Activated CD8-positive, alpha-beta memory T cell treated with anti-CD3 and anti-CD28 coated beads for 4 hours (primary cell): ENCODE results near the gene C1orf105.
"Not testable (repeated sequence)": the region's sequence is repeated elsewhere in the genome, so short reads cannot be mapped to it uniquely, and the experiment has no call there.

Experiments
- DNase-seq, 2 donors: peaks; one replicate each; pipeline ENCODE4 v3.0.0-alpha.2; 2020; ENCODE audit warnings: low read depth in 2 of 2

The C1orf105 gene

DNA sequence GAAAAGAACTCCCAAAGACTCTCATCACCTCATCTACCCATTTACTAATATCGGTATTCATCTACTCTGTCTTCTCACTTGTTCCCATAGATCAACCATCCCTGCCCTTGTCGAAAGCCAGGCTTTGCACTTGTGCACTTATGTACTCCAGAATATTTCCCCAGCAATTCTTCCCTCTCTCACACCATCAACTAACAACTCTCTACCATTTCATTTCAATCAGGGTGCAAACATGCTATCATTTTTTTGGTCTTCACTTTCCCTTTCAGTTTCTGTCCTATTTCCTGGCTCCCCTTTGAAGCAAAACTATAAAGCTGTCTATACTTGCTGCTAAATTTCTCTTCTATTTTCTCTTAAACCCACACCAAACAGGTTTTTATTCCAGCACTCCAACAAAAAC, 6.7 kb downstream of the C1orf105 start:
- no peak for DNase-seq

- DNase-seq, result no peak
Observed at GRCh38 chr1:172429331-172430127, 9.0 kb downstream of the C1orf105 start.

- DNase-seq, result no peak
Observed at GRCh38 chr1:172430128-172430454, 9.6 kb downstream of the C1orf105 start.

DNA sequence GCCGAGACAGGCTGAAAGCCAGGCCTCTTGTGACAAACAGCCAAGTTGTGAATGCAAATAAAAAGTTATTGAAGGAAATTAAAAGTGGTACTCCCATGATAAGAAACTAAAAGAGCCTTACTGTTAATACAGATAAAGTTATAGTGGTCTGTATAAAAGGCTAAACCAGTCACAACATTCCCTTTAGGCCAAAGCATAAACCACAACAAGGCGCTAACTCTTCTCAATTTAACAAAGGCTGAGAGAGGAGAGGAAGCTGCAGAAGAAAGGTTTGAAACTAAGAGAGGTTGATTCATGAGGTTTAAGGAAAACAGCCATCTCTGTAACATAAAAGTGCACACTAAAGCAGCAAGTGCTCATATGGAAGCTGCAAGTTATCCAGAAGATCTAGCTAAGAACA, 10.7 kb downstream of the C1orf105 start:
- DNase-seq, result no peak

- DNase-seq, result no peak
Observed at GRCh38 chr1:172431721-172432192, 11.3 kb downstream of the C1orf105 start.

- DNase-seq, result not testable (repeated sequence)
Observed at GRCh38 chr1:172437183-172437582, 16.7 kb downstream of the C1orf105 start.

- no peak for DNase-seq
Observed at GRCh38 chr1:172442404-172442803, 21.9 kb downstream of the C1orf105 start.

GRCh38 chr1:172442843-172443565, 22.5 kb downstream of the C1orf105 start:
- DNase-seq, result no peak

DNA sequence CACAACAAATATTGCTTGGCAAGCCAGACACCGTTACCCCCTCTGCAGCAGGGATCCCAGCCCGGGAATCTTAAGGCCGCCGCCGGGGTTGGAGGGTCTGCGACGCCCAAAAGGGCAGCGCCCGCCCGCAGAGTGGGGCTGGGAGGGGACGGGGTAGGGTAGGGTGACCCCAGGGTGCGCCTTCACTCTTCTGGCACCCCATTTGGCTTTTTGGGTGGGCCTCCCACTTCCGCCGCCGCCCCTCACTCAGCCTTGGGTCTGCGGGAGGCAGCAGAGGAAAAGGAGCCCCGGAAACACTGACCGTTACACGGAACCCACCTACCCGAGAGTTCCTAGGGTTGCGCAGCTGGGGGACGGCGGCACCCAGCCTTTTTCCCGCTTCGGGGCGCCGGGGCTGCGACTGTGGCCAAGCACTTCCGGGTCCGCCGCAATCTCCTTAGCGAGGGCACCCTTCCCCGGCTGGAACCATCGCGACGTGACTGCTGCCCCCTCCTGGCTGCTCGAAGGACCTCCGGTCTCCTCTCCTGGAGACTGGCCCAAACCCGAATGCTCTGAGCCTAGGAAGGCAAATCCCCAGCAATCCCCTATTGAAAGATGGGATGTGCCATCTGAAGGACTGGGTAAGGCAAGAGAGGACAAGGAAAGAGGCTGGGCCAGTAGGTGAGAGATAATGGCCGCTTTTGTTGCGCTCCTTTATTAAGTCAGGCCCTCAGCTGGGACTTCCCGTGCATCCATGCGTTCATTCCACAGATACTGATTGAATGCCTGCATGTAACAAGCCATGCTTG, 23.4 kb downstream of the C1orf105 start, which contains the start of gene PIGC:
PIGC (minus strand) TSS at position 404 of the 788 bp plus-strand sequence. CDS start 1,447 bp downstream, outside the sequence.
- peak; percentile 78 to 83 for DNase-seq

DNA sequence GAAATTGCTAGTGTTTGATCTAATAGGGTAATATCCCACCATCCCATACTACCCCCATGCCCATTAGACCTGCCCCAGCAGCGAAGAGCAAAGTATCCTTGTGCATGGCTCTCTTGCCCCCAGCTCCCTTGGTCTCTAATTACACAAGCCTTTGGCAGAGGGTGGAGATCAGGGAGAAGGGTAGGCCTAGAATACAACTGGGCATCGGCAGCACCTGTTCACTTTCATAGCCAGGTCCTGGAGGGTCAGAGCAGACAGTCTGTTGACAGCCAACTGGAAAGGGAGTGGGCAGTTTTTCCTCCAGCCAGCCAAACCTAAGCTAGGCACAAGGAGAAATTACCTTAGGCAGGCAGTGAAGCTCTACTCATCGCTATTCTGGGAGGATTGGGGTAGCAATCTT, 26.1 kb downstream of the C1orf105 start:
- DNase-seq, result no peak

- no peak for DNase-seq
Observed at GRCh38 chr1:172447641-172448040, 27.2 kb downstream of the C1orf105 start.

DNA sequence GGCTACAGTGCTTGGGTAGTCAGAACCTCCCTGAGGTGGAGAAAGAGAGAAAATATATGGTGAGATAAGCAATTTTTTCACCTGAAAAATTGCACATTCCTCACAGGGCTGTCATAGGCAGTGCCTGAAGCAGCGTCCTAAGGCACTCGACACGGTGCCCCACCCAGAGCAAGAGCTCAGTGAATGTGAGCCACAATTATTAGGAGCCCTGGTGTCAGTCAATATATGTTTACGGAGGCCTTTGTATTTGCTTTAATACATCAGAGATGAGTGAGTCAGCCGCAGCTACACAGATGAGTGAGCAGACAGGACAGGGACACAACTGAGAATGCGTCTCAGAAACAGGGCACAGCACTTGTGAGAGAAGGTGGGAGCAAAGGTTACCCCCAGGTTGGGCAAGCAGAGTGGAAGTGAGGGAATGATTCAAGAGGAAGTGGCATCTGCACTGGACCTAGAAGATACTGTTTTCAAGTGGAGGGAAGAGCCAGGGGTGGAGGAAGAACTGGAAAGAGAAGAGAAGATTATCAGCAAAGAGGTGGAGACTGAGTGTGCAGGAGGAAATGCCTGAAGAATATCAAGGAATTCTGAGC, 28.6 kb downstream of the C1orf105 start:
- no peak for DNase-seq

DNA sequence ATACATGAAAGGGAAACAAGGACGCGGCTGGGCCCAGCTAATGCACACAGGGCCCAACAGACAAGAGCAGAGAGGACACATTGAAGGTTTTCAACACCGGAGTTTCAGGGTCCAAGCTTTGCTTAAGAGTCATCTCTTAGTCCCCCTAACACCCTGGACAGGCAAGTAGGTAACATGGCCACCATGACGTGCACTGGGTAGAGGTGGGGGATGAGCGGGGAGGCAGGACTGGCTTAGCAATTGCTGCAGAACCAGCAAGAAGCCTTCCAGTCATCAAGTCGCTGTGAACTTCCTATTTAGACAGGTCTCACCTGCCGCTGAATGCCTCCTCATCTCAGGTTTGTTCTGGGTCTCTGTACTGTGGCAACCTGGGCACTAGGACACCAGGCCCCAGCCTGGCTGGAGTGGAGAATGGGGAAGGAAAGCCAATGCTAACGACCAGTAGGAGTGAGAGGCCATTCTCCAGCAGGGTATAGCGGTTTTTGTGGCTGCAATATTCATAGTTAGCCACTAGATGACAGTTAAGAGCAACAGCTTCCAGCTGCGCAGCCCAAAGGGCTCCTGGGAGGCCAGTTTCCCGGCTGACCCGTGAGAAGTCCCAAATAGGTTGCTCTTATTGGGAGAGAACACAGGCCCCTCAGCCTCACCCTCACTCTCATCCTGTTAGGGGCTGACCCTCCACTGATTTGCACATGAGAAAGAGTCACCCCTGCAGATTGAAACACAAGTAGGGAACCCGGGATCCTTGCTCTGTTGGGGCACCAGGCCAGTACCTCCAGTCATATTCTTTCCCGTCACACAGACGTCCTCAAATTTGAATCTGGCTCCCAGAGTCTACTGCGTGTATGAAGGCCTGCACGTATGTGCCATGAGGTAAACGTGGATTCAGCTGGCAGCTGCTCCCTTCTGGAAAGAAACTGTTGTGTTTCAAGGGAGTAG, 29.4 kb downstream of the C1orf105 start:
- DNase-seq, result no peak

GRCh38 chr1:172450524-172450885, 30.0 kb downstream of the C1orf105 start:
- no peak for DNase-seq

DNA sequence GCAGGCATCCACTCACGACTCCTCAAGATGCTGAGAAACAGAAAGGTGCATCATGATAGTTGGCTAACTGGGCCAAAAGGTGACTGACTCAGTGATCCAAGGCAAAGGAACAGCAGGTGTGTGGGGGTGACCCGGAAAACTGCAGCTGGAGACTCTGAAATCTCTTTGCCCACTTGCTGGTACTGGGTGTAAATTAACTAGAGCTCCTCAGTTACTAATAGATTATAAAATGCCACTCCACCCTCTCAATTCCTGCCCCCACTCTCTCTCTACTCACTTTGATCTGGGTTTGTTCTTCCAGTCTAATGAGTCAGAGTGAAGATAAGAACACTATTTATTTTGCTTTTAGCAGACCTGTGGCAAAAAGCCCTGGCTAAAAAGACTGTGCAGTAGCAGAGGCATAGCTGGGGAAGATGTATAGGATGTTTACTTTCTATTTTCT, 30.5 kb downstream of the C1orf105 start:
- DNase-seq, result no peak

DNA sequence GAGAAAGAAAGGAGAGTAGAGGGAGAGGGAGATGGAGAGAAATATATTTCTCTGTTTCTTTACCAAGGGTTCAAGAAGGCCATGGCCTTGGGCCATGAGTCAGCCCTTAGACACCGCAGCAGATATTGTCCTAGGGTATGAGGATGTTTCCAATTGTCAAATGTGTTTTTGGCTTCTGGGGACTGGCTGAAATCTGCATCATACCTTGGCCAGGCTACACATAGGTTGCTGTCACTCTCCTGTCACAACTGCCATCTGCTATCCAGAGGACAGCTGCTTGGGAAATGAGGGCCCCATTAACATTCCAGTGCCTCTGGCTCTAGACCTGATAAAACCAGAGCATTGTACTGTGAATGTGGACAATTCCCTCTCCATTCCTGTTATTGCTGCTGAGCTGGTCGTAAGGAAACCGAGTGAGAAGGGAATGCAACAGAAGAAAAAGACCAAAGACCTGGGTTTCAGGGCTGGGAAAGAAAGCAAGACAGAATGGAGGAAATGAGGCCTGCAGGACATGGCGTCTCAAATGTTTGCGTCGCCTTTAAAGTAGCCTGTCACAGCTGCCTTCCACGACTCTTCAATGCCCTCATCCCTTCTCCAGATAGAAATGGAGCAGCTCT, 32.2 kb downstream of the C1orf105 start:
- no peak for DNase-seq

GRCh38 chr1:172453153-172453545, 32.7 kb downstream of the C1orf105 start:
- DNase-seq, result no peak

- no peak for DNase-seq
Observed at GRCh38 chr1:172453607-172454006, 33.1 kb downstream of the C1orf105 start.

DNA sequence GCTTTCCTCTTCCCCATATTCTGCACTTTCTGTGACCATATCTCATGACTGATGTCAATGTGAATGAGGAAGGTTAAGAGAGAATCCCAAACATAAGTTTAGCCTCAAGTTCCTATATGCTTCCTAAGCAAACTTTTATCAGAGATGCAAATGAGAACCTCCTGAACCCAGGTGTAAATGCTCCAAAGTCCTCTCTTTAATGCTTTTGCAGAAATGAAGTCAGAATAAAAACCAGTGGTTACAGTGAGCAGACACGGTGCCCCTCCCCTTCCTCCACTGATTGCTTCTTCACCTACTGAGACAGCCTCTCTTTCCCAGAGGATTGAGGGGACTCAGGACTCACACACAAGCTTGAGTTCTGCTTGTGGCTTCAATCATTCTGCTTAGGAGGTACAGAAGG, 35.0 kb downstream of the C1orf105 start:
- no peak for DNase-seq

DNA sequence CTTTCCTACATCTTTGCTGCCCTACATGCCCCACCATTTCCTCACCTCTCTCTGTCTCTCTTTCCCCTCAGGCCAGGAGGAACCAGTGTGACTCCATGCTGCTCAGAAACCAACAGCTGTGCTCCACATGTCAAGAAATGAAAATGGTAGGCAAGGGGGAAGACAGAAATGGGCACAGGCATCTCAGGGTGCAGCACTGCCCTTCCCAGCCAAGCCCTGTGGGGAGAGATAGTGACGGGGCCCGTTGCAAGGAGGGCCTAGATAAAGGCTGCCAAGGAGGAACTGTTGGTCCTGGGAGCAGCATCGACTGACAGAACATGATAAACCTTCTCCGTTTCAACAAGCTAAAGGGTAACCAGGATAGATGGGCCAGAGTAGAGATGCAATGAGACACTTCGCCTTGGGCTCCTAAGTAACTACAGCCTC, 35.9 kb downstream of the C1orf105 start:
- DNase-seq, result no peak
